Activated T-helper 2 cell treated with anti-CD3 and anti-CD28 coated beads, Interferon-gamma antibody, Interleukin-2, Interleukin-4, amounts not matched to agents 10 μg/mL and 5 μg/mL and 100 μg/mL, durations not matched to agents 14 hours and 24 hours and 36 hours (primary cell): ENCODE results near the gene MED17. TPM values are rescaled to one million over a fixed set of nuclear protein-coding genes. Genes with fewer than 3 reads are reported as not detected.

Experiments used
- DNase-seq: peaks from one replicate; pipeline ENCODE4 v3.0.0; 2021; ENCODE audit warnings: low spot score
- H3K27ac Mint-ChIP-seq: one replicate; pipeline ENCODE4 v1.8.0; 2021; ENCODE audit warnings: mixed read lengths
- H3K27me3 Mint-ChIP-seq: one replicate; pipeline ENCODE4 v1.8.0; 2021; ENCODE audit warnings: low read depth, mixed read lengths
- H3K36me3 Mint-ChIP-seq: one replicate; pipeline ENCODE4 v1.8.0; 2021; ENCODE audit warnings: low read depth, mixed read lengths
- H3K4me1 Mint-ChIP-seq: one replicate; pipeline ENCODE4 v1.8.0; 2021; ENCODE audit warnings: low read depth, mixed read lengths
- H3K4me3 Mint-ChIP-seq: one replicate; pipeline ENCODE4 v1.8.0; 2021; ENCODE audit warnings: low read depth, mild to moderate bottlenecking, moderate library complexity, mixed read lengths
- H3K9me3 Mint-ChIP-seq: one replicate; pipeline ENCODE4 v1.8.0; 2021; ENCODE audit warnings: mixed read lengths
- intact Hi-C: fragments of 100-400 bp; cut with micrococcal nuclease; formaldehyde crosslinking; loops from one replicate; pipeline ENCODE4 v1.15.1; 2023
- total RNA-seq: library from RNA; stranded (reverse); gene quantifications from 2 replicates; pipeline ENCODE4 v1.2.3, GENCODE V29; 2022

MED17 gene
- total RNA-seq, 1 donor from 2014 or later: 48.5 TPM

DNA sequence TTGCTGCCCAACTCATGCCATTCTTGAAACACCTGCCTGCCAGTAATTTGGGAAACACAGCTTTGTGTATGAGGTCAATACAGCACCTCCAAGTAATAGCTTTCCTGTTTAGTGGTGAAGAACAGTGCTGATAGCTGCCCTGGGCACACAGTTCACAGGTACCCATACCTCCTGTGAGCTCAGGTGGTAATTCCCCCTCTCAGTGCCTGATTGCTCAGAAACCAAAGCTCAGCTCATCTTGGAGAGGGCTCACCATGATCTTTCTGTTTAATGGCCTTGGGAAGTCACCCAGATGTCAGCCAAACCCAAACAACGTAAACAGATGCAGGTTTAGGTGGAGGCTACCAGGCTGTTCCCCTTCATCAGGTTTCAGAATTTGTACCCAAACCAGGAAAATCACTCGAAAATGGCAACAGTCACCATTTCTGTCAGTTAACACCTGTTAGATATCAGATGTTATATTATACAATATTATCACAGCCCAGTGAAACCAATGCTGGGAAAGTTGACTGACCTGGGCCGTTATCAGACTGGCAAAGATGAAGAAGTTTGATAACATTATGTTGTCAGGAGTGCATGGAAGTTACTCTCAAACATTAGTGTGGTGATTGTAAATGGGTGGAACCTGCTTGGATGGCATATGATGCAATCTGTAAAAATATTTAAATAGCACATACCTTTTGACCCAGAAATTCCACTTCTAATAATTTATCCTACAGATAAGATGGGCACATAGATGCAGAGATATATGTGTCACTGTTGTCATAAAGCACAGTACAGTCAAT, 47.5 kb downstream of the MED17 start:
- Mint-ChIP-seq H3K36me3 (no peaks in the 10 kb centered on the region), H3K4me3 (no peak overlapping the region), H3K9me3 (no peaks in the 10 kb centered on the region), H3K27ac (no peak overlapping the region), H3K4me1 (no peaks in the 10 kb centered on the region), H3K27me3 (peaks cover 8% of the 10 kb centered on the region)
- intact Hi-C loops: no loop called here
- DNase-seq: no peak

- peaks cover 6% of the 10 kb centered on the region for H3K27me3 Mint-ChIP-seq
- no peaks in the 10 kb centered on the region for H3K9me3 Mint-ChIP-seq
- no peak for DNase-seq
- no peak overlapping the region for H3K4me3 Mint-ChIP-seq
- H3K4me1 Mint-ChIP-seq: no peaks in the 10 kb centered on the region
- intact Hi-C loops: no loop called here
- no peaks in the 10 kb centered on the region for H3K36me3 Mint-ChIP-seq
- no peak overlapping the region for H3K27ac Mint-ChIP-seq
Observed at GRCh38 chr11:93832780-93833179, 48.7 kb downstream of the MED17 start.

DNA sequence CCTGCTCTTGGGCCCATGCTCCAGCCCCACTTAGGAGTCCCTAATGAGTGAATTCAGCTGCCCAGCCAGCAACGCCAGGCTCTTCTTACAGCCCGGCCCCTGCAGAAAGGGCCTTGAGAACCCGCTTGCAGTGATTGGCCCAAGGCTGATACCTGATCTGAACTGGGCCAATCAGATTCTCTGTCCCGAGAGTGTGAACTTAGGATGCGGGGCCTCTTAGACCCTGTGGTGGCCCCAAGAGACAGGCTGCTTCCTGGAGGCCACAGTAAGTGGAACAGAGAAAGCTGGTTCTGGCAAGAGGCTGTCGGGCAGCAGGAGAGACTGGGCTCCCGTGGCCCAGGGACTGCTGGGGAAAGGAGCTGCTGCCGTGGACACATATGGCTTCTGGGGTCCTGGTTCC, 54.9 kb downstream of the MED17 start:
- Mint-ChIP-seq H3K27me3 (no peaks in the 10 kb centered on the region), H3K4me1 (no peaks in the 10 kb centered on the region), H3K9me3 (no peaks in the 10 kb centered on the region), H3K4me3 (no peak overlapping the region), H3K36me3 (no peaks in the 10 kb centered on the region), H3K27ac (no peak overlapping the region)
- intact Hi-C loops: no loop called here
- DNase-seq: no peak

DNA sequence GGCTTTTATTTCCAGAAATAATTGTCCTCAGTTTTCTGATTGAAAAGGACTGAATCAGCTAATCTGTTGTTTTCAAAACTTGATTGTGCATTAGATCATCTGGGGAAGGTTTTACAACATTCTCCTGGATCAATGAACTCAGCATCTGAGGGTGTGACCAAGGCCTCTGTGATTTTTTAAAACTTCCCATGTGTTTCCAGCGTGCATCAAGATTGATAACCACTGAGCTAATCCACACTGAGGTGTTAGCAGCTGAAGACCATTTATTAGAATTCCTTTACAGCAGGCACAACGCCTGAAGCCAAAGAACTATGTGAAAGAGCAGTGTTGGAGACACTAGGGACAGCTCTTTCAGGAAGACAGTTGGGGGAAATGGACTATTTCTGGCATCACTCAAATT, 56.1 kb downstream of the MED17 start:
- Mint-ChIP-seq H3K4me3 (no peak overlapping the region), H3K4me1 (no peaks in the 10 kb centered on the region), H3K27ac (no peak overlapping the region), H3K27me3 (no peaks in the 10 kb centered on the region), H3K9me3 (no peaks in the 10 kb centered on the region), H3K36me3 (no peaks in the 10 kb centered on the region)
- intact Hi-C loops: no loop called here
- DNase-seq: no peak

DNA sequence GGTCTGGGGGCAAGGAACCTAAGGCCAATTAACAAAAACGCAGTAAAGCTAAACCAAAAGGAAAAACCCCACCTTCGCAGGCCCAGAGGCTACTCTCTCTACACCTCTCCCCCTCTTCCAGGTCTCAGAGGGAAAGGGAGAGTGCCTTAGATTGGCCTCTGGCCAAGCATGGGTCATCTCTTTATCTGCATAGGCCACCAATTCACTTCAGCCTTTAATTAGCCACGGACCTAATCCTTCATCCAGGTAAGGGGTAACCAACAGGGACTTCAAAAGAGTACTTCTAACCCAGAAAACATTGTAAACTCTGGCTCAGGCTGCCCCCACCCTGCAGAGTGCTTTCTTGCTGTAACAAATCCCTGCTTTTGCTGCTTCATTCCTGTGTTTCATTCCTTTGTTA, 56.9 kb downstream of the MED17 start:
- H3K9me3 Mint-ChIP-seq: no peaks in the 10 kb centered on the region
- intact Hi-C loops: no loop called here
- no peaks in the 10 kb centered on the region for H3K36me3 Mint-ChIP-seq
- H3K27ac Mint-ChIP-seq: no peak overlapping the region
- no peaks in the 10 kb centered on the region for H3K4me1 Mint-ChIP-seq
- no peak for DNase-seq
- H3K27me3 Mint-ChIP-seq: no peaks in the 10 kb centered on the region
- H3K4me3 Mint-ChIP-seq: no peak overlapping the region

DNA sequence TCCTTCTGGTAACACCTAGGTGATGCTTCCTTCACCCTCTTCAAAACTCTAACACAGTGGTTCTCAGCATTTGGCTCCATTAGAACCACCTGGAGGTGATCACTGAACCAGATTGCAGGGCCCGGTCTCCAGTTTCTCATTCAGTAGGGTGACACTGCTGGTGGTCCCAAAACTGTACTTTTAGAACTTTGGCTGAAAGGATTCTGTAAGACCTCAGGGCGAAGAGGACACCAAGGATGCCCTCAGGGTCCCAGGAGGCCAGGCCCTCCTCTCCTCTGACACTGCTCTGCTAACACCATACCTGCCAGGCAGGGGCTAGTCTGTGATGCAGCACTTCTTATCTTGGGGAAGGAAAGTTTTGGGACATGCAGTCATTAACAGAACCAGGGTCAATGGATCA, 57.4 kb downstream of the MED17 start:
- Mint-ChIP-seq H3K27me3 (no peaks in the 10 kb centered on the region), H3K4me3 (no peak overlapping the region), H3K27ac (no peak overlapping the region), H3K36me3 (no peaks in the 10 kb centered on the region), H3K4me1 (no peaks in the 10 kb centered on the region), H3K9me3 (no peaks in the 10 kb centered on the region)
- DNase-seq: no peak
- intact Hi-C loops: no loop called here

DNA sequence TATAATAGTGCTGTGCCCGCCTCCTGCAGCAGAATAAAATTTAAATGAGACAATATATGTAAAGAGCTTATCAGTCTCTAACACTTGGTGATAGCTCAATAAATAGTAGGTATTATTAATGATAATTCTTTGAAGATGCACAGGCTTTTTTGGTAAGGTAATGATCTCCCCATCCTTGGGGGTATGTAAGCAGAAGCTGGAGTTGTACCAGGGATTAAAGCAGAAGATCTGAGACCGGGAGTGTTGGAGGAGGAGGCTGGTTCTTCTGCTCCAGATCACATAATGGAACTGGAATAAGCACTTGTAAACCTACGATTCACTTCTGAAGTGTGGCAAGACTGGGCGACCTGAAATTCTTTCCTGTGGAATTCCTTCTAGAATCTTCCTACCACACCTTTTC, 58.0 kb downstream of the MED17 start:
- no peaks in the 10 kb centered on the region for H3K9me3 Mint-ChIP-seq
- no peak for DNase-seq
- H3K4me3 Mint-ChIP-seq: no peak overlapping the region
- no peaks in the 10 kb centered on the region for H3K27me3 Mint-ChIP-seq
- no peaks in the 10 kb centered on the region for H3K4me1 Mint-ChIP-seq
- no peaks in the 10 kb centered on the region for H3K36me3 Mint-ChIP-seq
- intact Hi-C loops: no loop called here
- H3K27ac Mint-ChIP-seq: no peak overlapping the region

- Mint-ChIP-seq H3K9me3 (no peaks in the 10 kb centered on the region), H3K27ac (no peak overlapping the region)
- no peak for DNase-seq
Observed at GRCh38 chr11:93842461-93842860, 58.4 kb downstream of the MED17 start.

GRCh38 chr11:93843906-93844305, 59.8 kb downstream of the MED17 start:
- Mint-ChIP-seq H3K27me3 (no peaks in the 10 kb centered on the region), H3K36me3 (no peaks in the 10 kb centered on the region), H3K9me3 (no peaks in the 10 kb centered on the region), H3K27ac (no peak overlapping the region), H3K4me3 (no peak overlapping the region), H3K4me1 (no peaks in the 10 kb centered on the region)
- intact Hi-C loops: no loop called here
- no peak for DNase-seq

More at GRCh38 chr11:93842461-93842860, 58.4 kb downstream of the MED17 start:
- no peaks in the 10 kb centered on the region for H3K4me1 Mint-ChIP-seq
- intact Hi-C loops: no loop called here
- H3K36me3 Mint-ChIP-seq: no peaks in the 10 kb centered on the region
- no peaks in the 10 kb centered on the region for H3K27me3 Mint-ChIP-seq
- H3K4me3 Mint-ChIP-seq: no peak overlapping the region

- intact Hi-C loops: no loop called here
- H3K27ac Mint-ChIP-seq: no peak overlapping the region
- no peaks in the 10 kb centered on the region for H3K36me3 Mint-ChIP-seq
- DNase-seq: no peak
- no peaks in the 10 kb centered on the region for H3K4me1 Mint-ChIP-seq
- H3K27me3 Mint-ChIP-seq: peaks cover 4% of the 10 kb centered on the region
- H3K4me3 Mint-ChIP-seq: no peak overlapping the region
- no peaks in the 10 kb centered on the region for H3K9me3 Mint-ChIP-seq
Observed at GRCh38 chr11:93844568-93844967, 60.5 kb downstream of the MED17 start.

DNA sequence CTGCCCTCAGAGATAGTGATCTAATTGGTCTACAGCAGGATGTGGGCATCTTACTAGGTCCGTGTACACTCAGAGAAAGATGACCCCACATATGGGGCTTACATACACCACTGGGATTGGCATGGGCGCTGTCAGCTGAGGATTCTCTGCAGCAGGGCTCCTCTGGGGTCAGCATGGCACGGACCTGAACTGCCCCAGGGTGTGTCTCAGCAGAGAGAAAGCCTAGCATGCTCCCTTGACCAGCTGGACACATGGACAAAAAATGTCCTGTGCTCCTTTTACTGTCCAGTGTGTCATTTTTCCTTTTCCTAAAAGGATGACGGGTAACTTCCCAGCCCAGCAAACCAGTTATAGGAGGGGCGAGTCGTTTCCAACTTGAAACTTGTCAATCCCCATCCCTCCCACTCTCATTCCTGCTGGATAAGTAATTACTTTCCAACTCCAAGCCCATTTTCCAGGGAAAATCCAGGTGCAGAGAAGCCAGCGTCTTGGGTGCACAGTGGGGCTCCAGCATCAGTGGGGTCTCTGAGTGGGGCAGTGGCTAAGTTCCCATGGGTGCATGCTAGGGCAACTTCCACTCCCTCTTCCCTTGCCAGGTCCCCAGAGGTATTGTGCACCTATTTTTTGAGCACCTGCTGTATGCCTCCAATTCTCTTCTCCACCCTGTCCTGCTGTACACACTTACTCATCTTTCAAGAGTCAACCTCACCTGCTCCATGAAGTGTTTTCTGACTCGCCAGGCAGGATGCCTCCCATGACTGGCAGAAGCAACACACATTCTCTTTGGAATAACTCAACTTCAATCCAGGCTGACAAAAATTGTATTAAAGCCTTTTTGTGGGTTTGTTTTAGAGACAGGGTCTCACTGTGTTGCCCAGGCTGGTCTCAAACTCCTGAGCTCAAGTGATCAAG, 61.4 kb downstream of the MED17 start:
- Mint-ChIP-seq H3K27me3 (peaks cover 6% of the 10 kb centered on the region), H3K4me3 (no peak overlapping the region), H3K4me1 (no peaks in the 10 kb centered on the region), H3K9me3 (no peaks in the 10 kb centered on the region), H3K36me3 (no peaks in the 10 kb centered on the region), H3K27ac (no peak overlapping the region)
- DNase-seq: no peak
- intact Hi-C loops: no loop called here

GRCh38 chr11:93846411-93846810, 62.3 kb downstream of the MED17 start:
- no peaks in the 10 kb centered on the region for H3K36me3 Mint-ChIP-seq
- no peak overlapping the region for H3K27ac Mint-ChIP-seq
- intact Hi-C loops: no loop called here
- no peaks in the 10 kb centered on the region for H3K9me3 Mint-ChIP-seq
- H3K27me3 Mint-ChIP-seq: peaks cover 11% of the 10 kb centered on the region
- no peak for DNase-seq
- H3K4me1 Mint-ChIP-seq: no peaks in the 10 kb centered on the region
- no peak overlapping the region for H3K4me3 Mint-ChIP-seq

DNA sequence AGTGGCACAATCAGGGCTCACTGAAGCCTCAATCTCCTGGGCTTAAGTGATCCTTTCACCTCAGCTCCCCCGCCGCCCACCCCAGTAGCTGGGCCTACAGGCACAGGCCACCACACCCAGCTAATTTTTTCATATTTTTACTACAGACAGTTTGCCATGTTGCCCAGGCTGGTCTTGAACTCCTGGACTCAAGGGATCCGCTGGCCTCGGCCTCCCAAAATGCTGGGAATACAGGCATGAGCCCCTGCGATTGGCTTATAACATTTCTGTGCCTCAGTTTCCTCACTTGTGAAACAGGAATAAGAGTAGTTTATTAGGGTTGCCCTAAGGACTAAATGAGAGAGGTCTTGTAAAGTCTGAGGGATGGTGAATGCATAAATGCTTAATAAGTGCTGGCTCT, 65.1 kb downstream of the MED17 start:
- intact Hi-C loops: no loop called here
- Mint-ChIP-seq H3K4me3 (no peak overlapping the region), H3K4me1 (no peaks in the 10 kb centered on the region), H3K9me3 (no peaks in the 10 kb centered on the region), H3K27ac (no peak overlapping the region), H3K36me3 (no peaks in the 10 kb centered on the region), H3K27me3 (peaks cover 22% of the 10 kb centered on the region)
- no peak for DNase-seq
